IPS DF 6.9 (cell line): ENCODE measurements around the gene BCOR.

Source experiments
- DNase-seq: peaks from one replicate; pipeline ENCODE4 v3.0.0-alpha.2; 2013; ENCODE audit warnings: low read depth, low spot score
- H3K27ac ChIP-seq: one replicate; pipeline ENCODE4 v1.5.1; 2013; ENCODE audit warnings: low read length, control low read depth
- H3K27me3 ChIP-seq: 2 replicates; pipeline ENCODE4 v1.6.1; 2013; ENCODE audit warnings: mild to moderate bottlenecking, low read length; ENCODE audit not compliant: control insufficient read depth, insufficient read depth
- H3K36me3 ChIP-seq: 2 replicates; pipeline ENCODE4 v1.6.1; 2013; ENCODE audit warnings: low read length; ENCODE audit not compliant: control insufficient read depth, insufficient read depth
- H3K4me1 ChIP-seq: 2 replicates; pipeline ENCODE4 v1.6.1; 2013; ENCODE audit warnings: low read length; ENCODE audit not compliant: control insufficient read depth, insufficient read depth
- H3K4me3 ChIP-seq: 2 replicates; pipeline ENCODE4 v1.5.1; 2013; ENCODE audit warnings: mild to moderate bottlenecking, low read length
- H3K9me3 ChIP-seq: 2 replicates; pipeline ENCODE4 v1.6.1; 2013; ENCODE audit warnings: low read length, inconsistent platforms; ENCODE audit not compliant: control insufficient read depth, insufficient read depth
- WGBS: extraction: QIAGEN DNeasy Blood & Tissue Kit; methylation state at CpG from one replicate; pipeline ENCODE4 v1.1.7; 2013; ENCODE audit warnings: mixed read lengths, missing lambda C conversion rate; ENCODE audit not compliant: insufficient read length, insufficient coverage; 5-methylcytosine and 5-hydroxymethylcytosine counted together

The BCOR gene

GRCh38 chrX:40096395-40097091 lies 1.2 kb downstream of the BCOR start:
- H3K4me3 ChIP-seq: peak overlapping the region; percentile 65
- H3K27me3 ChIP-seq: no peaks in the 10 kb centered on the region
- no peaks in the 10 kb centered on the region for H3K9me3 ChIP-seq
- no peak overlapping the region for H3K27ac ChIP-seq
- H3K36me3 ChIP-seq: no peaks in the 10 kb centered on the region
- WGBS: no CpG with 5 or more reads among the region's 66 CpGs
- H3K4me1 ChIP-seq: peaks cover 3% of the 10 kb centered on the region
- no peak for DNase-seq

DNA sequence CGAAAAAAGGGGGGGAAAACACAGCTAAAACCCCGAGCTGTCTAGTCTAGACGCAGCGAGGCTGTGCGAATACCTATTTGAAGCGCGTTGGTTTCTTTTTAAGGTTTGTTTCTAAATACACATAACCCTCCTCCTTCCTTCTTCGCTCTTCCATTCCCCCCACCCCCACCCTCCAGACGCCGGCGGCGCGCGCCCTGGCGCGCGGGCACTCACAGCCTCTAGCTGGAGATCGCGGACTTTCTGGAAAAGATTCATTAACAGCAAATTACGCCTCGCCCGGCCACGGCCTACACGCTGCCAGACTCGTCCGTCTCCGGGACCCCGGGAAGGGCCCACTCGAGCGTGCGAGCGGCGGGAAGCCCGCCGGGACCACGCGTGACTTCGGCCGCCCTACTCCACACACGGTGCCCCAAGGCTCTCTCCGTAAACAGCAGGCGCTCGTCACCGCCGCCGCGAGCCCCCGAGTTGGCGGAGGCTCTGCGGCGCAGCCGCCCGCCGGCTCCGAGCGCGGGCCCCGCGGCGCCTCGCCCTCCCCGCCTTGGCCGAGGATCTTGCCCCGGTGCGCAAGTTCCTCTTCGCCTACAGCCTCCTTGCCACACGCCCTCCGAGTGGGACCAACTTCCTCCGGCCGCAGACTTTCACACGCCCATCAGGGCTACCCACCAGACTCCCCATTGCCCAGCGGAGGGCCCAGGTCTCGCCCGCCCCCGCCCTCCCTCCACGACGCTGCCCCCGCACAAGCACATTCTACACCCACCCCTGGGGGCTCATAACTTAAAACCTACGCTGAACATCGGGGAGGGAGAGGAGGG lies 2.0 kb downstream of the BCOR start:
- H3K36me3 ChIP-seq: no peaks in the 10 kb centered on the region
- no peaks in the 10 kb centered on the region for H3K9me3 ChIP-seq
- peak overlapping the region; percentile 65; the same call in 1 of the 2 replicates for H3K4me3 ChIP-seq
- no peak overlapping the region for H3K27ac ChIP-seq
- no peak for DNase-seq
- no peaks in the 10 kb centered on the region; the same call in none of the 2 replicates for H3K4me1 ChIP-seq
- H3K27me3 ChIP-seq: no peaks in the 10 kb centered on the region
- no CpG with 5 or more reads among the region's 80 CpGs for WGBS

DNA sequence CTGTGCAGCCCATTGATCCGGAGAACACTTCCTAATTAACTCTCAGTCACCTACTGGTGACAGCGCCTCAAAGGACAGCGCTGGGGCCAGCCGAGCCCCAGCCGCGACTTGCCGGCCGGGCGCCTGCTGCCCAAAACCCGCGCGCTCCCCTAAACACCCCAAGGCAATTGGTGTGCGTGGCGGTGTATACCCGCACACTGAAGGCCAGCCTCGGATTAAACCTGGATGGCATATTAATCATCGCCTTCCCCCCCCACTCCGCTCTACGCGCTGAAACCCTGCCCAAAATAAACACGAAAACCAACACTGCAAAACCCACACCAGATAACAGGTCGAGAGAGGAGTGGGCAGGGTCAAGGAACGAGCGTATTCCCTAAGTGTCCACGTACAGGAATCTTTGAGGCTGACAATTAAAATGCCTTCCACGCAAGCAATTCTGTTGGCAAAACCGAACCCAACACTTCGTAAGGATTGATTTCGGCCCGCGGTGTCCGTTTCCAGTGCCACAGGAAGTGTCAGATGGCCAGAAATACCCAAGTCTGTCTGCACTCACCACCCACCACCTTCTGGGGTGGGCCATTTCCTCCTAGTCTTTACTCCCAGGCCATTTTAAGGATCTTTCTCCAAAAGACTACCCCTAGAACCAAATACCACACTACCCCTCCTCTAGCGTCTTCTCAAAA lies 2.7 kb downstream of the BCOR start:
- Histone ChIP-seq H3K27me3 (no peaks in the 10 kb centered on the region), H3K4me1 (no peaks in the 10 kb centered on the region; the same call in none of the 2 replicates), H3K36me3 (no peaks in the 10 kb centered on the region), H3K27ac (no peak overlapping the region), H3K9me3 (no peaks in the 10 kb centered on the region), H3K4me3 (peak overlapping the region; percentile 65)
- no CpG with 5 or more reads among the region's 33 CpGs for WGBS
- DNase-seq: no peak

- no CpG with 5 or more reads among the region's 76 CpGs for WGBS
- no peaks in the 10 kb centered on the region for H3K9me3 ChIP-seq
- peak overlapping the region; percentile 65 for H3K4me3 ChIP-seq
- DNase-seq: no peak
- H3K27ac ChIP-seq: no peak overlapping the region
- H3K36me3 ChIP-seq: no peaks in the 10 kb centered on the region
- H3K27me3 ChIP-seq: no peaks in the 10 kb centered on the region
- peaks cover 3% of the 10 kb centered on the region for H3K4me1 ChIP-seq
These were observed 3.5 kb downstream of the BCOR start for GRCh38 chrX:40094041-40094899.

- no peaks in the 10 kb centered on the region for H3K9me3 ChIP-seq
- no peaks in the 10 kb centered on the region for H3K36me3 ChIP-seq
- no CpG with 5 or more reads among the region's 10 CpGs for WGBS
- H3K4me1 ChIP-seq: peaks cover 3% of the 10 kb centered on the region
- peak overlapping the region; percentile 65; the same call in 1 of the 2 replicates for H3K4me3 ChIP-seq
- H3K27me3 ChIP-seq: no peaks in the 10 kb centered on the region
- DNase-seq: no peak
- no peak overlapping the region for H3K27ac ChIP-seq
These were observed 4.2 kb downstream of the BCOR start for GRCh38 chrX:40093586-40093985.

DNA sequence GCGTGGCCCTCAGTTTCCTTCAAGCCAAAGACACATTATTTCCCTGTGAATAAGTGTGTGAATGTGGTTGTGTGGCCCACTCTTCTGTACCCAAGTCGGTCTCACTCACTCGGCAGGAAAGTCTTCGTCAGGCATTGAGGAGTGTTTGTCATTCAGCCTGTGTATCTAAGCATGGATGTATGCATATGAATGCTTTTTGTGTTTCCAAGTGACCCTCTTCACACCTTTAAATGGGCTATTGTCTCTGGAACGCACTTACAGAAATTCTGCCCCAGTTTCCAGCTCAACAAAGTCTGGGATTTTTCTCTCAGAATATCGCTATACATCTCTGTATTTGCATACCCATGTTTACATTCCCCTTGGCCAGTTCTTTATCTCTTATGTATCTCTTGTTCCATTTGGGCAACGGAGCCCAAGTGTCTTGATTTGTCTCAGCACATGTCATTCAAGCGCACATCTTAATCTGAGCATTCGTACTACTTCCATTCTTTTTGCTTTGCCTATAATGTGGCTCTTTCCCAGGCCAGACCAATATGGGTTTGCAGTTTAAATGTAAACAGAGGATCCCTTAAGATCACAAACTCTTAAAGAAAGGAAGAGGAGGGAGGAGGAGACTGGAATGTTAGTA lies 4.8 kb downstream of the BCOR start:
- Histone ChIP-seq H3K27ac (peak overlapping the region; percentile 68), H3K36me3 (no peaks in the 10 kb centered on the region), H3K27me3 (no peaks in the 10 kb centered on the region), H3K4me1 (peaks cover 5% of the 10 kb centered on the region), H3K4me3 (peak overlapping the region; percentile 50; the same call in 1 of the 2 replicates), H3K9me3 (no peaks in the 10 kb centered on the region)
- no peak for DNase-seq
- WGBS: no CpG with 5 or more reads among the region's 9 CpGs

DNA sequence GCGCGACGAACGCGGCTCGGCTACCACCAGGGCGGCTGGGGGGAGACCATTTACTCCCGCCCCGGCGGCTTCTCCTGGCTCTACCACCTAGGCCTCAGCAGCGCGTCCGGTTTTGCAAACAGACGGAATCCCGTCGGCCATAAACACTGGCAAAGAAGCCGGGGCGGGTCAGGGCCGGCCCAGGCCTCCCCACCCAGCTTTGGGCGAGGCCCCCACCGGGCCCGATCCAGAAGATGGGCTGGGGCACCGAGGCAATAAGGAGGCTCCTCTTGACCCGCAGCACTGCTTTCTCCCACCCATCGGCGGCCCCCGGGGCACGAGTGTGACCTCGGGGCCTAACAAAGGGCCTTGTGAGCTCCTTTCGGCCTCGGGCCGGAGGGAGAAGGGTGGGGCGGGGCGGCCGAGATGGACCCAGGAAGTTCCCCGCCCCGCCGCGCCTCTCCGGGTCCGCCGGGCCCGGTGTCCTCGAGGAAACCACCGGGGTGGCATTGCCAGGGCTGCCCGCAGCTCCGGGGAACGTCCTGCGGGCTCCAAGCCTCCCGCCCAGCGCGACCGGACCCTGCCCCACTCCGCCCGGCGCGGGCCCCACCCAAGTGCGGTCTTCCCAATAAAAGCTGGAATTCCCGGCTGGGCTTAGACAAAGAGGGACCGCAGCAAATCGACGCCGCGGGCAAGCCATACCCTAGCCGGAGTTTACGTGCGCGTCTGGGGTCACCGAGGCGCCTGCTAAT lies 5.9 kb downstream of the BCOR start:
- H3K27me3 ChIP-seq: peaks cover 1% of the 10 kb centered on the region; the same call in 1 of the 2 replicates
- no peaks in the 10 kb centered on the region for H3K36me3 ChIP-seq
- H3K27ac ChIP-seq: no peak overlapping the region
- H3K9me3 ChIP-seq: no peaks in the 10 kb centered on the region
- WGBS: no CpG with 5 or more reads among the region's 70 CpGs
- peaks cover 9% of the 10 kb centered on the region for H3K4me1 ChIP-seq
- H3K4me3 ChIP-seq: peak overlapping the region; percentile 50; the same call in 1 of the 2 replicates
- DNase-seq: no peak

- Histone ChIP-seq H3K36me3 (no peaks in the 10 kb centered on the region), H3K4me1 (peaks cover 14% of the 10 kb centered on the region), H3K27me3 (peaks cover 6% of the 10 kb centered on the region; the same call in 1 of the 2 replicates), H3K27ac (no peak overlapping the region), H3K9me3 (no peaks in the 10 kb centered on the region), H3K4me3 (peak overlapping the region; percentile 50; the same call in 1 of the 2 replicates)
- no peak for DNase-seq
- no CpG with 5 or more reads among the region's 7 CpGs for WGBS
These were observed 6.8 kb downstream of the BCOR start for GRCh38 chrX:40090961-40091360.
